ENCODE measurements around the gene LRFN5. TPM values are rescaled to one million over a fixed set of nuclear protein-coding genes. Genes with fewer than 3 reads are reported as not detected.
"Not testable (repeated sequence)": the region's sequence is repeated elsewhere in the genome, so short reads cannot be mapped to it uniquely, and the experiment has no call there.

Gene LRFN5
- total RNA-seq, 3 donors from 2014 or later (not counting 1 experiment from before 2014, with no cell fraction given) = not detected

DNA sequence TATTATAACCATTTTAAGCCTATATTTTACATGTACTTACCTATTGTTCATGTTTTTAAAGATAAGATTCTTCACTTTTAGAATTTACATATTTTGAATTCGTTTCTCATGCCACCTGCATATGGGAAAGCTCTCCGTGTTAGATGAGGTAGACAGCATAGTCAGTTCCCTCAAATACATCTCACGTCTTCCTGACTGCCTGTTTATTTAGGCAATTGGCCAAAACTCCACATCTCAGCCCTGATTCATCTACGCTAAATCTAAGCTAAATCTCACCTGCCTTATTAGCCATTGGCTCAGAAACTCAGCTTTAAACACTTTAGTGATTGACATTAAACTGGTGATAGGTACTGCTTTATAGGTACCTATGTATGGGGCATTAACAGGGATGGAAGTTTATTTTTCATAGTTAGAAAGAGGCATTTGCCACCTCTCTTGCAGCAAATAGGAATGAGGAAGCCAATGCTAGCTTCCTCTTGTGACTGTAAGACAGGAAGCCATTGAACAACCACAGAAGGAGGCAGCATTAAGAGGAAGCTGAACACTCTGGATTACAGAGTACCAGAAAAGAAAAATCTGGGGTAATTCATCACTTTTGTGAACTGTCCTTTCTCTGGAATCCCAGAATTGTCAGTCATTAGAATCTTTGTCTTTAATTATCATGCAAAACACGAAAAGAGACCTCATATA is 111.9 kb downstream of the LRFN5 start:
- Mint-ChIP-seq H3K27me3 (ENCODE audit: low read depth in 2 of 2) (no peaks in the 10 kb centered on the region), H3K4me3 (no peak overlapping the region), H3K27ac (no peak overlapping the region), H3K9me3 (peaks cover 7 to 13% of the 10 kb centered on the region in 2 donors), H3K36me3 (peaks cover 7% of the 10 kb centered on the region), H3K4me1 (no peaks in the 10 kb centered on the region)
- Histone ChIP-seq H3K27ac (ENCODE audit: low read length) (no peak overlapping the region), H3K4me1 (ENCODE audit: control insufficient read depth, insufficient read depth, low read length) (no peaks in the 10 kb centered on the region), H3K27me3 (ENCODE audit: control insufficient read depth, insufficient read depth, low read length) (no peaks in the 10 kb centered on the region), H3K9me3 (ENCODE audit: control insufficient read depth, insufficient read depth, low read length) (no peaks in the 10 kb centered on the region), H3K4me3 (ENCODE audit: low read length) (no peak overlapping the region), H3K36me3 (ENCODE audit: control insufficient read depth, insufficient read depth, low read length) (no peaks in the 10 kb centered on the region)
- no peak for ATAC-seq
- TF ChIP-seq, protein P1, sequence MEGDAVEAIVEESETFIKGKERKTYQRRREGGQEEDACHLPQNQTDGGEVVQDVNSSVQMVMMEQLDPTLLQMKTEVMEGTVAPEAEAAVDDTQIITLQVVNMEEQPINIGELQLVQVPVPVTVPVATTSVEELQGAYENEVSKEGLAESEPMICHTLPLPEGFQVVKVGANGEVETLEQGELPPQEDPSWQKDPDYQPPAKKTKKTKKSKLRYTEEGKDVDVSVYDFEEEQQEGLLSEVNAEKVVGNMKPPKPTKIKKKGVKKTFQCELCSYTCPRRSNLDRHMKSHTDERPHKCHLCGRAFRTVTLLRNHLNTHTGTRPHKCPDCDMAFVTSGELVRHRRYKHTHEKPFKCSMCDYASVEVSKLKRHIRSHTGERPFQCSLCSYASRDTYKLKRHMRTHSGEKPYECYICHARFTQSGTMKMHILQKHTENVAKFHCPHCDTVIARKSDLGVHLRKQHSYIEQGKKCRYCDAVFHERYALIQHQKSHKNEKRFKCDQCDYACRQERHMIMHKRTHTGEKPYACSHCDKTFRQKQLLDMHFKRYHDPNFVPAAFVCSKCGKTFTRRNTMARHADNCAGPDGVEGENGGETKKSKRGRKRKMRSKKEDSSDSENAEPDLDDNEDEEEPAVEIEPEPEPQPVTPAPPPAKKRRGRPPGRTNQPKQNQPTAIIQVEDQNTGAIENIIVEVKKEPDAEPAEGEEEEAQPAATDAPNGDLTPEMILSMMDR (IDR thresholded peaks at IDR 0.05) = no peak
- WGBS (ENCODE audit: insufficient coverage) = 9% methylated on average over 4 of the region's 5 CpGs
- peak in 1 of 2 donors; percentile 7 for DNase-seq
- intact Hi-C loops (cut with micrococcal nuclease) = no loop called here

DNA sequence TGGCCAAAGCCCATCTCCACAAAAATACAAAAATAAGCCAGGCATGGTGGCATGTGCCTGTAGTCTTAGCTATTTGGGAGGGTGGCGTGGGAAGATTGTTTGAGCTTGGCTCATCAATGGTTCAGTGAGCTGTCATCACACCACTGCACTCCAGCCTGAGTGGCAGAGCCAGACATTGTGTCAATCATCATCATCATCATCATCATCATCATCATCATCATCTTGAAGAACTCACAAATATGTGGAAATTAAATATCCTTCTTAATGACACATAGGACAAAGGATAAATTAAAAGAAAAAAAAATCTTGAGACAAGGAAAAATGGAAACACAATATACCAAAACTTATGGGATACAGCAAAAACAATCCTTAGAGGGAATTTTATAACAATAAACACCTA is 132.5 kb downstream of the LRFN5 start:
- DNase-seq (no peak), ATAC-seq (no peak)
- H3K27me3 Mint-ChIP-seq (ENCODE audit: low read depth in 2 of 2) = no peaks in the 10 kb centered on the region
- peaks cover 14% of the 10 kb centered on the region for H3K36me3 Mint-ChIP-seq
- H3K27ac ChIP-seq (ENCODE audit: low read length) = no peak overlapping the region
- H3K4me3 Mint-ChIP-seq = no peak overlapping the region
- H3K27ac Mint-ChIP-seq = no peak overlapping the region
- H3K4me3 ChIP-seq (ENCODE audit: low read length) = no peak overlapping the region
- TF ChIP-seq, protein P1 (IDR thresholded peaks at IDR 0.05) = no peak
- intact Hi-C loops (cut with micrococcal nuclease) = no loop called here
- WGBS (ENCODE audit: insufficient coverage) = 100% methylated on average over 1 of the region's 1 CpG
- H3K36me3 ChIP-seq (ENCODE audit: control insufficient read depth, insufficient read depth, low read length) = no peaks in the 10 kb centered on the region
- no peaks in the 10 kb centered on the region for H3K9me3 ChIP-seq (ENCODE audit: control insufficient read depth, insufficient read depth, low read length)
- no peaks in the 10 kb centered on the region for H3K4me1 Mint-ChIP-seq
- H3K27me3 ChIP-seq (ENCODE audit: control insufficient read depth, insufficient read depth, low read length) = no peaks in the 10 kb centered on the region
- no peaks in the 10 kb centered on the region for H3K4me1 ChIP-seq (ENCODE audit: control insufficient read depth, insufficient read depth, low read length)
- H3K9me3 Mint-ChIP-seq = peaks cover 9 to 14% of the 10 kb centered on the region in 2 donors

DNA sequence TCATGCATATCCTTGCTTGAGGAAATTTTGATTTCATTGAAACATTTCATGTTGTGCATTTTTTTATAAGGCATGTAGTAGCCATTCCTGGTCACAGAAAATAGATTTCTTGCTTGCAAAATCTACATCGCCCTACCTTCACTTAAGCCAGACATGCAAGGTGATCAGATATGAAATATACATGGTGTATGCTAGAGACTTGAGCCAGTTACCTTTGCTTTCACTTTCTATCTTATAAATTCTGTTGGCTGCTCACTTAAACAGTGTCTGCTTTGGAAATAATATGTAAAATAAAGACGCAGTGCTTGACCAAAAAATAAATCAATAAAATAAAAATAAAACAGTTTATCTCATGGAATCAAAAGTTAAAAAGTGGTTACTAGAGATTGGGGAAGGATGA is 136.5 kb downstream of the LRFN5 start:
- DNase-seq = no peak
- H3K27ac ChIP-seq (ENCODE audit: low read length) = no peak overlapping the region
- no peaks in the 10 kb centered on the region for H3K36me3 ChIP-seq (ENCODE audit: control insufficient read depth, insufficient read depth, low read length)
- Mint-ChIP-seq H3K4me3 (no peak overlapping the region), H3K27me3 (ENCODE audit: low read depth in 2 of 2) (no peaks in the 10 kb centered on the region), H3K9me3 (peaks cover 5% of the 10 kb centered on the region in 2 donors), H3K4me1 (no peaks in the 10 kb centered on the region), H3K27ac (no peak overlapping the region), H3K36me3 (peaks cover 7% of the 10 kb centered on the region)
- TF ChIP-seq, protein P1 (IDR thresholded peaks at IDR 0.05) = no peak
- H3K9me3 ChIP-seq (ENCODE audit: control insufficient read depth, insufficient read depth, low read length) = no peaks in the 10 kb centered on the region
- no CpG with 5 or more reads among the region's 2 CpGs for WGBS (ENCODE audit: insufficient coverage)
- no peaks in the 10 kb centered on the region for H3K27me3 ChIP-seq (ENCODE audit: control insufficient read depth, insufficient read depth, low read length)
- H3K4me3 ChIP-seq (ENCODE audit: low read length) = no peak overlapping the region
- H3K4me1 ChIP-seq (ENCODE audit: control insufficient read depth, insufficient read depth, low read length) = no peaks in the 10 kb centered on the region
- no peak for ATAC-seq
- intact Hi-C loops (cut with micrococcal nuclease) = no loop called here

DNA sequence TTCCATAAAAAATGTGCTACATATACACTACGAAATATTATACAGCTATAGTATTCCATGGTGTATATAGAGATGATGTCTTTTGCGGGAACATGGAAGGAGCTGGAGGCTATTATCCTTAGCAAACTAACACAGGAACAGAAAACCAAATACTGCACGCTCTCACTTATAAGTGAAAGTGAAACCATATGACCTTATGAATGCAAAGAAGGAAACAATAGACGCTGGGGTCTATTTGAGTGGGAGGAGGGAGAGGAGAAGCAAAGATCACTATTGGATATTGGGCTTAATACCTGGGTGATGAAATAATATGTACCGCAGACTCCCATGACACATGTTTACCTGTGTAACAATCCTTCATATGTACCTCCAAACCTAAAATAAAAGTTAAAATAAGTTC is 142.8 kb downstream of the LRFN5 start:
- H3K36me3 ChIP-seq (ENCODE audit: control insufficient read depth, insufficient read depth, low read length) = no peaks in the 10 kb centered on the region
- H3K27ac ChIP-seq (ENCODE audit: low read length) = no peak overlapping the region
- H3K4me1 Mint-ChIP-seq = peaks cover 8 to 9% of the 10 kb centered on the region in 2 donors
- no peaks in the 10 kb centered on the region for H3K9me3 Mint-ChIP-seq
- no peaks in the 10 kb centered on the region for H3K27me3 ChIP-seq (ENCODE audit: control insufficient read depth, insufficient read depth, low read length)
- no peaks in the 10 kb centered on the region for H3K4me1 ChIP-seq (ENCODE audit: control insufficient read depth, insufficient read depth, low read length)
- peak; percentile 27 to 73 (median 62) for ATAC-seq
- 0% methylated on average over 1 of the region's 5 CpGs for WGBS (ENCODE audit: insufficient coverage)
- H3K27me3 Mint-ChIP-seq (ENCODE audit: low read depth in 2 of 2) = no peaks in the 10 kb centered on the region
- peak overlapping the region; percentile 35 to 71 for H3K27ac Mint-ChIP-seq
- peak overlapping the region; percentile 67 for H3K4me3 Mint-ChIP-seq
- H3K4me3 ChIP-seq (ENCODE audit: low read length) = peak overlapping the region; percentile 17
- no peaks in the 10 kb centered on the region for H3K36me3 Mint-ChIP-seq
- TF ChIP-seq, protein P1 (IDR thresholded peaks at IDR 0.05) = no peak
- DNase-seq = peak in 1 of 2 donors; percentile 53
- no peaks in the 10 kb centered on the region for H3K9me3 ChIP-seq (ENCODE audit: control insufficient read depth, insufficient read depth, low read length)
- intact Hi-C loops (cut with micrococcal nuclease) = no loop called here

DNA sequence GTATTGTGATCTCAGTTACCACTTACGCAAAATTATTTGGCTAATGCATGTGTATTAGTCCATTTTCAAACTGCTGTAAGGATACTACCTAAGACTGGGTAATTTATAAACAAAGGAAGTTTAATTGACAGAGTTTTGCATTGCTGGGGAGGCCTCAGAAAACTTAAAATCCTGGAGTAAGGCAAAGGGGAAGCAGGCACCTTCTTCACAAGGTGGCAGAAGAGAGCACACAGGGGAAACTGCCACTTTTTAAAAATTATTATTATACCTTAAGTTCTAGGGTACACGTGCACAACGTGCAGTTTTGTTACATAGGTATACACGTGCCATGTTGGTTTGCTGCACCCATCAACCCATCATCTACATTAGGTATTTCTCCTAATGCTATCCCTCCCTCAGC is 143.9 kb downstream of the LRFN5 start:
- H3K36me3 ChIP-seq (ENCODE audit: control insufficient read depth, insufficient read depth, low read length); intact Hi-C loops (cut with micrococcal nuclease); H3K27ac ChIP-seq (ENCODE audit: low read length); H3K4me1 ChIP-seq (ENCODE audit: control insufficient read depth, insufficient read depth, low read length); H3K4me3 ChIP-seq (ENCODE audit: low read length); H3K27ac Mint-ChIP-seq; H3K4me3 Mint-ChIP-seq; H3K36me3 Mint-ChIP-seq; ATAC-seq; H3K27me3 ChIP-seq (ENCODE audit: control insufficient read depth, insufficient read depth, low read length); H3K4me1 Mint-ChIP-seq; DNase-seq; H3K27me3 Mint-ChIP-seq (ENCODE audit: low read depth in 2 of 2); H3K9me3 ChIP-seq (ENCODE audit: control insufficient read depth, insufficient read depth, low read length); H3K9me3 Mint-ChIP-seq: not testable (repeated sequence)
- 63% methylated on average over 3 of the region's 4 CpGs for WGBS (ENCODE audit: insufficient coverage)

All from natural killer cell (primary cell).